Measurements from ENCODE around the gene PHKG1. TPM values are rescaled to one million over a fixed set of nuclear protein-coding genes. Genes with fewer than 3 reads are reported as not detected.
"Not testable (repeated sequence)": the region's sequence is repeated elsewhere in the genome, so short reads cannot be mapped to it uniquely, and the experiment has no call there.

Gene PHKG1
- total RNA-seq, 1 experiment from 2014 or later, result 0.22 TPM

DNA sequence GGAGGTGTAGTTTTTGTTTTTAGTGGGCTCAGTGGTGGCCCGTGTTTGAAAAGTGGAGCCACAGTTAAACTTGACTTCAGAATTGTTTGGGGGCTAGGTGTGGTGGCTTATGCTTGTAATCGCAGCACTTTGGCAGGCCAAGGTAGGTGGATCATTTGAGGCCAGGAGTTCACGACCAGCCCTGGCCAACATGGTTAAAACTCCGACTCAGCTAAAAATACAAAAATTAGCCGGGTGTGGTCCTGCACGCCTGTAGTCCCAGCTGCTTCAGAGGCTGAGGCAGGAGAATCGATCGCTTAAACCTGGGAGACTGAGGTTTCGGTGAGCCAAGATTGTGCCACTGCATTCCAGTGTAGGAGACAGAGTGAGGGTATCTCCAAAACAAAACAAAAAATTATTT lies 39.4 kb downstream of the PHKG1 start:
- Histone ChIP-seq H3K4me3 (ENCODE audit: low read length) (peak overlapping the region; percentile 90), H3K27me3 (ENCODE audit: low read length) (no peaks in the 10 kb centered on the region), H3K4me2 (ENCODE audit: low read depth, low read length, poor library complexity, severe bottlenecking) (peak overlapping the region; percentile 80), H2AFZ (ENCODE audit: low read length) (no peak overlapping the region), H3K27ac (ENCODE audit: low read length) (peak overlapping the region; percentile 78), H4K20me1 (ENCODE audit: insufficient read depth, low read depth, low read length) (peaks cover 11% of the 10 kb centered on the region), H3K79me2 (ENCODE audit: low read length) (peaks cover 76% of the 10 kb centered on the region), H3K36me3 (ENCODE audit: insufficient read depth, low read length) (peaks cover 50% of the 10 kb centered on the region), H3K9me2 (replicated peaks; ENCODE audit: insufficient read depth, low read length) (no peaks in the 10 kb centered on the region), H3K9me3 (ENCODE audit: low read length) (no peaks in the 10 kb centered on the region), H3K9ac (ENCODE audit: low read length) (peak overlapping the region; percentile 93), H3K4me1 (ENCODE audit: low read length) (peaks cover 59% of the 10 kb centered on the region)
- no peak for DNase-seq

DNA sequence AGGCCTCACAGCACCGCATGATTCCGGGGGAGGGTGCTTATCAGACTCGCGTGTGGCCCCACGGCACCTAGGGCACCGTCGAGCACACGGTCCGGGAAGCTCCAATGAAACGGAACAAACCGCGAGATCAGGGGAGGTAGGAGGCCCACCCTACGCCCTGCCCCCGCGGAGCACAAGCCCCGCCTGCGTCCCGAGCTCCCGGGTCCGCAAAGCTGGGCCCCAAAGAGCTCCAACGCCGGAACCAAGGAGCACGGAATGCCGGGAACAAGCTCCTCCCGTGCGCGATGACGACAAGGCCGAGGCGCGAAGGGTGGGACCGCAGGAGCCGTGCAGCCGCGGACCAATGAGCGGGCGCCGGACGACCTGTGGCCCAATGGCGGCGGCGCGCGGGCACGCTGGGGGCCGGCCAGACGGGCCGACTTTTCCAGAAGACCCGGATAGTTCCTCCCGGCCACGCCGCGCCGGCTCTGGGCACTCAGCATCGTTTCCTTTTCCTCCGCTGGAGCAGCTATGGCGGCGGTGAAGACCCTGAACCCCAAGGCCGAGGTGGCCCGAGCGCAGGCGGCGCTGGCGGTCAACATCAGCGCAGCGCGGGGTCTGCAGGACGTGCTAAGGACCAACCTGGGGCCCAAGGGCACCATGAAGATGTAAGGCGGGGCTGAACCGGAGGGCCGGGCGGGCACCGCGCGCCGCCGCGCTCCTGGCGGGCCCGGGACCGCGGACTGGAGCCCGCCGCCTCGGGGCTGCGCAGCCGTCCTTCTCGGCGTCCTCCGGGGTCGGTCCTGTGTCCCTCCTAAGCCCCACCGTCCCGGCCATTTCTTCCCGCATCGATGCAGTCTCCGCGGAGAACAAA lies 41.2 kb downstream of the PHKG1 start, which contains the start of the genes CCT6A and PSPH:
TSS of gene CCT6A (plus strand) at position 427 of the 853 bp plus-strand sequence. CDS start at position 511, 84 bp downstream.
TSS of gene PSPH (minus strand) at position 106 of the 853 bp plus-strand sequence. CDS start 30,232 bp downstream, outside the sequence.
- DNase-seq, result peak; percentile 100
- peak within 1 kb of the TSS; percentile 98 for H3K9ac ChIP-seq (ENCODE audit: low read length)
- H3K79me2 ChIP-seq (ENCODE audit: low read length), result peaks cover 82% of the 10 kb centered on the region
- no peak within 1 kb of the TSS for H2AFZ ChIP-seq (ENCODE audit: low read length)
- H3K4me2 ChIP-seq (ENCODE audit: low read depth, low read length, poor library complexity, severe bottlenecking), result peak within 1 kb of the TSS; percentile 93
- H3K4me1 ChIP-seq (ENCODE audit: low read length), result peaks cover 48% of the 10 kb centered on the region
- H4K20me1 ChIP-seq (ENCODE audit: insufficient read depth, low read depth, low read length), result peaks cover 11% of the 10 kb centered on the region
- no peaks in the 10 kb centered on the region for H3K27me3 ChIP-seq (ENCODE audit: low read length)
- peaks cover 34% of the 10 kb centered on the region for H3K36me3 ChIP-seq (ENCODE audit: insufficient read depth, low read length)
- peak within 1 kb of the TSS; percentile 90 for H3K4me3 ChIP-seq (ENCODE audit: low read length)
- H3K27ac ChIP-seq (ENCODE audit: low read length), result peak within 1 kb of the TSS; percentile 88
- H3K9me3 ChIP-seq (ENCODE audit: low read length), result no peaks in the 10 kb centered on the region
- no peaks in the 10 kb centered on the region for H3K9me2 ChIP-seq (replicated peaks; ENCODE audit: insufficient read depth, low read length)

DNA sequence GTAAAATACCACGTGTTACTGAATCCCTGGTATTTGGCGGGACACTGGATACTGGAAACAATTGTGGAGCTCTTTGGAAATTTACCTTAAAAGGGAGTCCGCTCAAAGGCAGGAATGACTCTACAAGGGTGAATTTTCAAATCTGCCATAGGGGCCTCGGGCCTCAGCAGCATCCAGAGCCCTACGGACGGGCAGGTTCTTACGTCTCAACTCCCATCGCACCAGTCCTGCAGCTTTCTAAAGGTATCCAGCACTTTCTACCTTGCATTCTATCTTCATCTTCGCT lies 41.8 kb downstream of the PHKG1 start:
- Histone ChIP-seq H3K9me3 (ENCODE audit: low read length) (no peaks in the 10 kb centered on the region), H4K20me1 (ENCODE audit: insufficient read depth, low read depth, low read length) (peaks cover 11% of the 10 kb centered on the region), H3K4me3 (ENCODE audit: low read length) (peak overlapping the region; percentile 90), H3K9me2 (replicated peaks; ENCODE audit: insufficient read depth, low read length) (no peaks in the 10 kb centered on the region), H3K27ac (ENCODE audit: low read length) (peak overlapping the region; percentile 88), H2AFZ (ENCODE audit: low read length) (no peak overlapping the region), H3K79me2 (ENCODE audit: low read length) (peaks cover 82% of the 10 kb centered on the region), H3K9ac (ENCODE audit: low read length) (peak overlapping the region; percentile 98), H3K4me2 (ENCODE audit: low read depth, low read length, poor library complexity, severe bottlenecking) (peak overlapping the region; percentile 93), H3K36me3 (ENCODE audit: insufficient read depth, low read length) (peaks cover 31% of the 10 kb centered on the region), H3K4me1 (ENCODE audit: low read length) (peaks cover 45% of the 10 kb centered on the region), H3K27me3 (ENCODE audit: low read length) (no peaks in the 10 kb centered on the region)
- no peak for DNase-seq

DNA sequence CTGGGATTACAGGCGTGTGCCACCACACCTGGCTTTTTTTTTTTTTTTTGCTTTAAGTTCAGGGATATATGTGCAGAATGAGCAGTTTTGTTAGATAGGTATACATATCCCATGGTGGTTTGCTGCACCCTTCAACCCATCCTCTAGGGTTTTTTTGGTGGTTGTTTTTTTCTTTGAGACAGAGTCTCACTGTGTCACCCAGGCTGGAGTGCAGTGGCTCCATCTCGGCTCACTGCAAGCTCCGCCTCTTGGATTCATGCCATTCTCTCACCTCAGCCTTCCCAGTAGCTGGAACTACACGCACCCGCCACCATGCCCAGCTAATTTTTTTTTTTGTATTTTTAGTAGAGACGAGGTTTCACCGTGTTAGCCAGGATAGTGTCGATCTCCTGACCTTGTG lies 44.0 kb downstream of the PHKG1 start:
- not testable (repeated sequence) for H3K9me2 ChIP-seq (replicated peaks; ENCODE audit: insufficient read depth, low read length); H3K27ac ChIP-seq (ENCODE audit: low read length); H4K20me1 ChIP-seq (ENCODE audit: insufficient read depth, low read depth, low read length); H3K9me3 ChIP-seq (ENCODE audit: low read length); H3K4me2 ChIP-seq (ENCODE audit: low read depth, low read length, poor library complexity, severe bottlenecking); H3K27me3 ChIP-seq (ENCODE audit: low read length); H3K4me3 ChIP-seq (ENCODE audit: low read length); H2AFZ ChIP-seq (ENCODE audit: low read length); H3K9ac ChIP-seq (ENCODE audit: low read length); DNase-seq
- Histone ChIP-seq H3K4me1 (ENCODE audit: low read length) (peaks cover 26% of the 10 kb centered on the region), H3K79me2 (ENCODE audit: low read length) (peaks cover 77% of the 10 kb centered on the region), H3K36me3 (ENCODE audit: insufficient read depth, low read length) (peaks cover 11% of the 10 kb centered on the region)

DNA sequence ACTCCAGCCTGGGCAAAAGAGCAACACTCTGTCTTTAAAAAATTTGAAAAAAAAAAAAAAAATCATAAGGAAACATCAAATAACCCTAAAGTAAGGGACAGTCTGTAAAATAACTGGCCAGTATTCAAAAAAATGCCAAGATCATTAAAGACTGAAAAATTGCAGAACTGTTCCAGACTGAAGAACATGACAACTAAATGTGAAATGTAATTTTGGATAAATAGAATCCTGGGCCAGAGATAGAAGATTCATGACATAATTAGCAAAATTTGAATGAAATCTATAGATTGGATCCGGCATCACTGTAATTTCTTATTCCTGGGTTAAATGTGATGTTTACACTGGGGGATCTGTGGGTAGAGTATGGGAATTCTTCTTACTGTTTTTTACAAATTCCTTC lies 44.5 kb downstream of the PHKG1 start:
- H3K4me3 ChIP-seq (ENCODE audit: low read length), result no peak overlapping the region
- no peak overlapping the region for H3K4me2 ChIP-seq (ENCODE audit: low read depth, low read length, poor library complexity, severe bottlenecking)
- H4K20me1 ChIP-seq (ENCODE audit: insufficient read depth, low read depth, low read length), result peaks cover 6% of the 10 kb centered on the region
- H3K79me2 ChIP-seq (ENCODE audit: low read length), result peaks cover 74% of the 10 kb centered on the region
- peaks cover 21% of the 10 kb centered on the region for H3K4me1 ChIP-seq (ENCODE audit: low read length)
- no peak for DNase-seq
- no peak overlapping the region for H2AFZ ChIP-seq (ENCODE audit: low read length)
- H3K9ac ChIP-seq (ENCODE audit: low read length), result no peak overlapping the region
- H3K36me3 ChIP-seq (ENCODE audit: insufficient read depth, low read length), result peaks cover 6% of the 10 kb centered on the region
- H3K27me3 ChIP-seq (ENCODE audit: low read length), result no peaks in the 10 kb centered on the region
- no peaks in the 10 kb centered on the region for H3K9me2 ChIP-seq (replicated peaks; ENCODE audit: insufficient read depth, low read length)
- no peaks in the 10 kb centered on the region for H3K9me3 ChIP-seq (ENCODE audit: low read length)
- no peak overlapping the region for H3K27ac ChIP-seq (ENCODE audit: low read length)

DNA sequence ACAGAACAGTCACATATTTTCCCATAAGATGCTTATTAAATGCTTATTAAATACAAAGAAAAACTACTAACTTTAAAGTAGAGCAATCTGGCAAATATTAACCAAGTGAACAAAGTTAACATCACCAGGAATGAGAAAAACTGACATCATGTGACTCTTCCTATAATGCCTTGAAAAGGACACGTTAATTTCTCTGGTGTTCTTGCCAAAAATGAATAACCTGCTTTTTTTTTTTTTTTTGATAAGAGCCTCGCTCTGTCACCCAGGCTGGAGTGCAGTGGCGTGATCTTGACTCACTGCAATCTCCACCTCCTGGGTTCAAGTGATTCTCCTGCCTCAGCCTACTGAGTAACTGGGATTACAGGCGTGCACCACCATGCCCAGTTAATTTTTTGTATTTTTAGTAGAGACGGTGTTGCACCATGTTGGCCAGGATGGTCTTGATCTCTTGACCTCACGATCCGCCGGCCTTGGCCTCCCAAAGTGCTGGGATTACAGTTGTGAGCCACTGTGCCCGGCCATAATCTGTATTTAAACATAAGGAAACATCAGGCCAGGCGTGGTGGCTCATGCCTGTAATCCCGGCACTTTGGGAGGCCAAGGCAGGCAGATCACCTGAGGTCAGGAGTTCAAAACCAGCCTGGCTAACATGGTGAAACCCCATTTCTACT lies 45.2 kb downstream of the PHKG1 start:
- not testable (repeated sequence) for H3K9ac ChIP-seq (ENCODE audit: low read length); H3K27ac ChIP-seq (ENCODE audit: low read length); H4K20me1 ChIP-seq (ENCODE audit: insufficient read depth, low read depth, low read length); H3K4me2 ChIP-seq (ENCODE audit: low read depth, low read length, poor library complexity, severe bottlenecking); H3K9me2 ChIP-seq (replicated peaks; ENCODE audit: insufficient read depth, low read length); H3K27me3 ChIP-seq (ENCODE audit: low read length); H3K36me3 ChIP-seq (ENCODE audit: insufficient read depth, low read length); H2AFZ ChIP-seq (ENCODE audit: low read length); H3K4me3 ChIP-seq (ENCODE audit: low read length); H3K9me3 ChIP-seq (ENCODE audit: low read length); DNase-seq
- Histone ChIP-seq H3K4me1 (ENCODE audit: low read length) (peaks cover 14% of the 10 kb centered on the region), H3K79me2 (ENCODE audit: low read length) (peaks cover 73% of the 10 kb centered on the region)

DNA sequence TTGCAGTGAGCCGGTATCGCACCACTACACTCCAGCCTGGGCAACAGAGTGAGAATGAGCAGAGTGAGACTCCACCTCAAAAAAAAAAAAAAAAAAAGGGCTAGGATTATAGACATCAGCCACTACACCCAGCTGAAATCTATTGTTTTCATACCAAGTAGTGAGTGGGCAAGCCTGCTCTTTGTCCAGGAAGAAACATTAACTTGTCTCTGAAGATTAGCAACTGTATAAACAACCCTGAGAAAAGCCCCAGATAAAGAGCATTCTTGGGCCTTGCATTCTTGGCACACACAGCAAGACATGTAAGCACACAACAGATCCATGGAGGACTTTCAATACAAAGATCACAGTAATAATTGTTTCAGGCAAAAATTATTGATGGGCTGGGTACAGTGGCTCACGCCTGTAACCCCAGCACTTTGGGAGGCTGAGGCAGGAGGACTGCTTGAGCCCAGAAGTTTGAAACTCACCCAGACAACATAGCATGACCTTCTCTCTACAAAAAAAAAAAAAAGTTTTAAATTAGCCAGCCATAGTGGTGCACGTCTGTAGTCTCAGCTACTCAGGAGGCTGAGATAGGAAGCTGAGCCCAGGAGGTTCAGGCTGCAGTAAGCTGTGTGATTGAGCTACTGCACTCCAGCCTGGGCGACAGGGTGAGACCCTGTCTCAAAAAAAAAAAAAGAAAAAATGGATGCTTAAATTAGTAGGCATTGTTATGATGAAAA lies 45.9 kb downstream of the PHKG1 start:
- no peak for DNase-seq
- Histone ChIP-seq H3K9me3 (ENCODE audit: low read length) (no peaks in the 10 kb centered on the region), H3K27ac (ENCODE audit: low read length) (no peak overlapping the region), H3K9ac (ENCODE audit: low read length) (no peak overlapping the region), H3K9me2 (replicated peaks; ENCODE audit: insufficient read depth, low read length) (no peaks in the 10 kb centered on the region), H3K4me3 (ENCODE audit: low read length) (no peak overlapping the region), H3K27me3 (ENCODE audit: low read length) (no peaks in the 10 kb centered on the region), H3K36me3 (ENCODE audit: insufficient read depth, low read length) (no peaks in the 10 kb centered on the region), H4K20me1 (ENCODE audit: insufficient read depth, low read depth, low read length) (no peaks in the 10 kb centered on the region), H3K4me2 (ENCODE audit: low read depth, low read length, poor library complexity, severe bottlenecking) (no peak overlapping the region), H3K4me1 (ENCODE audit: low read length) (peaks cover 12% of the 10 kb centered on the region), H3K79me2 (ENCODE audit: low read length) (peaks cover 71% of the 10 kb centered on the region), H2AFZ (ENCODE audit: low read length) (no peak overlapping the region)

DNA sequence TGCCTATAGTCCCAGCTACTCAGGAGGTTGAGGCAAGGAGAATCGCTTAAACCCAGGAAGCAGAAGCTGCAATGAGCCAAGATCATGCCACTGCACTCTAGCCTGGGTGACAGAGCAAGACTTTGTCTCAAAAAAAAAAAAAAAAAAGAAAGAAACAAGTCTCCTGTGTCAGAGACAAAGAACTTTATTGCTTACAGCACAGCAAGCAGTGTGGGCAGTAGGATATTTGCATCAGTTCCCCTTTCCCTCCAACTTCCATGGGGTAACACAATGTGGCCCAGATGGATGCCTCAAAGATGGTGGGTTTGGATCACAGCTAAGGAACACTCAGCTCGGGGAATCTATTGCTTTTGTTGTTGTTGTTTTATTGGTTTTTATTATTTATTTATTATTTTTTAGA lies 47.0 kb downstream of the PHKG1 start:
- H3K4me1 ChIP-seq (ENCODE audit: low read length), result peaks cover 12% of the 10 kb centered on the region
- H3K27me3 ChIP-seq (ENCODE audit: low read length); H3K4me2 ChIP-seq (ENCODE audit: low read depth, low read length, poor library complexity, severe bottlenecking); DNase-seq; H4K20me1 ChIP-seq (ENCODE audit: insufficient read depth, low read depth, low read length); H3K9ac ChIP-seq (ENCODE audit: low read length); H3K4me3 ChIP-seq (ENCODE audit: low read length); H3K9me3 ChIP-seq (ENCODE audit: low read length); H3K9me2 ChIP-seq (replicated peaks; ENCODE audit: insufficient read depth, low read length); H2AFZ ChIP-seq (ENCODE audit: low read length); H3K27ac ChIP-seq (ENCODE audit: low read length); H3K36me3 ChIP-seq (ENCODE audit: insufficient read depth, low read length): not testable (repeated sequence)
- H3K79me2 ChIP-seq (ENCODE audit: low read length), result peaks cover 65% of the 10 kb centered on the region

All from Karpas-422 (cell line).